ENCODE results near the gene BORA.
A peak's percentile ranks its signal among the peaks of the same experiment; 100 is the strongest.

Gene BORA

DNA sequence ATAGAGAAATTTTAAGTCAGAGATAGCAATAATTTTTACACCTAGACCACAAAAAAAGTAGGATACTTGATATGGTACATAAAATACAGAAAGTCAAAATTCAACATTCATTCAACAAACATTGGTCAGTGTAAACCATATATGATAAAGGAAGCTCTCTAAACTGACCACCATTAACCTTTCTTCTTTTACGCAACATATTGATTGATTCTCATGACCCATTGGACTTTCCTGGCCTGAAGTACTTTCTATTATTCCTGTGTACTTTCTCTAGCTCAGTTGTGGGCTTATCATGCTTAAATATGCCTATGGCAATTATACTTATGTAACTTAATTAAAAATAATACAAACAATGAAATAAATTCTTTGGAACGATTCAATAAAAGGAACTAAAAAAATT, 64.9 kb downstream of the BORA start:
- no peak for DNase-seq (ENCODE audit: low spot score)
- Mint-ChIP-seq H3K9me3 (peaks cover 8% of the 10 kb centered on the region), H3K36me3 (ENCODE audit: low read depth) (peaks cover 58% of the 10 kb centered on the region), H3K4me3 (no peak overlapping the region), H3K27me3 (ENCODE audit: low read depth) (no peaks in the 10 kb centered on the region), H3K27ac (no peak overlapping the region), H3K4me1 (ENCODE audit: low read depth) (peaks cover 8% of the 10 kb centered on the region)

DNA sequence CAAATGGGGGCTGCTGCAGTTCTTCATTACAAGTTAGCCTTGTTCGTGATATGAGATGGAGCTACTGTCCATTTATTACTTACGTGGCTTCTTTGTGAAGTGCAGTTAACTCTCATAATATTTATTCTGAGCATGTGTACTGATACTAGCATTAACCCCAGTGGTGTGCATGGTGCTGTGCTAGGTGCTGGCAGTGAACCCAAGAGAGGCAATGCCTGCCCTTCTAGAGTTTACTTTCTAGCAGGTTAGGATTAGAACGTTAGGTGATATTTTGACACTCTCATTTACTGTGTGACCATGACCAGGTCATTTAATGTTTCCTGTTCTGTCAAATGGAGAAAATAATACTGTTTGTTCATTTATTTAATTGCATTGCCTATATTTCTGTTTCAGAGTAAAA, 71.1 kb downstream of the BORA start:
- Mint-ChIP-seq H3K36me3 (ENCODE audit: low read depth) (peaks cover 45% of the 10 kb centered on the region), H3K4me3 (no peak overlapping the region), H3K4me1 (ENCODE audit: low read depth) (peaks cover 7% of the 10 kb centered on the region), H3K27ac (no peak overlapping the region), H3K27me3 (ENCODE audit: low read depth) (no peaks in the 10 kb centered on the region), H3K9me3 (peaks cover 4% of the 10 kb centered on the region)
- no peak for DNase-seq (ENCODE audit: low spot score)

DNA sequence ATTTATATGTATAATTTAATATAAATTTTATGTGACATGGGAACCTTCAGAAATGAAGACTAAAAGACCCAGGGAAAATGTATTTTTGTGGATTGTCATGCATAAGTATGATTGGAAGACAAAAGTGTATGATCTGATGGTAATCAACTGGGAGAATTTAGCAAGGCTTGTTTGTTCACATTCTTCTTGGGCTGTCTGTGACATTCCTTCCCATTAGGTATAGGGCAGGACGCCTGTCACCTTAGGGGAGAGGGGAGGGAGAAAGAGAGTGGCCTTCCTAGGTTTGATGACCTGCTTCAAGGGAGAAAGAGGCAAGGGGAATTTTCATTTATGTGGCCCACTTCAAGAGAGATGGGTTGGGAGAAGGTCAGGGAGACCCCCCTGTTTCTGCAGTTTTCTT, 76.6 kb downstream of the BORA start:
- Mint-ChIP-seq H3K9me3 (no peaks in the 10 kb centered on the region), H3K27ac (peak overlapping the region; percentile 4), H3K36me3 (ENCODE audit: low read depth) (peaks cover 33% of the 10 kb centered on the region), H3K27me3 (ENCODE audit: low read depth) (no peaks in the 10 kb centered on the region), H3K4me3 (no peak overlapping the region), H3K4me1 (ENCODE audit: low read depth) (no peaks in the 10 kb centered on the region)
- DNase-seq (ENCODE audit: low spot score) = no peak

Data from T-helper 2 cell treated with Interferon-gamma antibody and Interleukin-4, amounts not matched to agents 5 μg/mL and 100 μg/mL, for 36 hours (primary cell).